Common myeloid progenitor, CD34-positive (primary cell): ENCODE measurements around the gene KCNMA1.

Experiments used
- CTCF ChIA-PET: fragments of 350-600 bp; sonication (Branson Sonifier 250); formaldehyde crosslinking; loops from one replicate; lab custom pipeline; 2021; ENCODE audit warnings: antibody characterized with exemption; lab: Charles Lee
- POLR2A ChIA-PET: fragments of 350-600 bp; sonication (Branson Sonifier 250); formaldehyde crosslinking; loops from one replicate; lab custom pipeline; 2021; ENCODE audit warnings: antibody characterized with exemption; lab: Charles Lee
- DNase-seq, 3 donors: peaks; one replicate each; pipeline versions ENCODE4 v3.0.0 to v3.0.0-alpha.2; 2013
- H3K27ac ChIP-seq, 2 experiments: 1 replicate in 1 of 2; 2 replicates in 1 of 2; pipeline ENCODE4 v1.7.0; 2013; ENCODE audit warnings: inconsistent platforms in 2 of 2, low read length in 2 of 2, mild to moderate bottlenecking in 2 of 2, low read depth in 1 of 2, moderate library complexity in 1 of 2; ENCODE audit not compliant: severe bottlenecking in 2 of 2, insufficient read depth in 1 of 2, poor library complexity in 1 of 2
- H3K27me3 ChIP-seq, 5 experiments: replicated peaks in 2 of 5; 1 replicate in 3 of 5; 2 replicates in 2 of 5; pipeline versions ENCODE4 v1.6.1 to v1.7.0; 2013; ENCODE audit warnings: low read length in 4 of 5, mild to moderate bottlenecking in 2 of 5, moderate library complexity in 2 of 5, inconsistent platforms in 1 of 5; ENCODE audit not compliant: insufficient read depth in 5 of 5, control insufficient read depth in 4 of 5
- H3K36me3 ChIP-seq, 4 experiments: 1 replicate in 2 of 4; 2 replicates in 2 of 4; pipeline versions ENCODE4 v1.6.1 to v1.7.0; 2013; ENCODE audit warnings: low read length in 3 of 4, control low read depth in 1 of 4, mild to moderate bottlenecking in 1 of 4; ENCODE audit not compliant: control insufficient read depth in 4 of 4, insufficient read depth in 4 of 4
- H3K4me1 ChIP-seq, 4 experiments: 1 replicate in 3 of 4; 2 replicates in 1 of 4; pipeline versions ENCODE4 v1.6.1 to v1.7.1; 2013; ENCODE audit warnings: low read length in 3 of 4, mild to moderate bottlenecking in 3 of 4, control low read depth in 1 of 4, inconsistent platforms in 1 of 4, moderate library complexity in 1 of 4; ENCODE audit not compliant: control insufficient read depth in 4 of 4, insufficient read depth in 4 of 4; ENCODE audit errors: control extremely low read depth in 1 of 4
- H3K4me3 ChIP-seq, 7 experiments: 1 replicate in 4 of 7; 2 replicates in 3 of 7; pipeline versions ENCODE4 v1.5.1 to v1.7.0; 2013; ENCODE audit warnings: mild to moderate bottlenecking in 7 of 7, low read length in 6 of 7, moderate library complexity in 6 of 7, inconsistent platforms in 2 of 7, low read depth in 2 of 7, control low read depth in 1 of 7; ENCODE audit not compliant: insufficient read depth in 4 of 7, control insufficient read depth in 1 of 7; ENCODE audit errors: extremely low read depth in 1 of 7
- H3K9me3 ChIP-seq, 5 experiments: 1 replicate in 4 of 5; 2 replicates in 1 of 5; pipeline versions ENCODE4 v1.6.1 to v1.7.1; 2013; ENCODE audit warnings: low read length in 4 of 5, mild to moderate bottlenecking in 2 of 5, inconsistent platforms in 1 of 5, low read depth in 1 of 5, moderate library complexity in 1 of 5; ENCODE audit not compliant: control insufficient read depth in 4 of 5, insufficient read depth in 2 of 5; ENCODE audit errors: control extremely low read depth in 1 of 5
- WGBS: methylation state at CpG from one replicate; pipeline ENCODE4 v1.1.5; 2013; ENCODE audit not compliant: insufficient coverage; 5-methylcytosine and 5-hydroxymethylcytosine counted together

Gene KCNMA1

DNA sequence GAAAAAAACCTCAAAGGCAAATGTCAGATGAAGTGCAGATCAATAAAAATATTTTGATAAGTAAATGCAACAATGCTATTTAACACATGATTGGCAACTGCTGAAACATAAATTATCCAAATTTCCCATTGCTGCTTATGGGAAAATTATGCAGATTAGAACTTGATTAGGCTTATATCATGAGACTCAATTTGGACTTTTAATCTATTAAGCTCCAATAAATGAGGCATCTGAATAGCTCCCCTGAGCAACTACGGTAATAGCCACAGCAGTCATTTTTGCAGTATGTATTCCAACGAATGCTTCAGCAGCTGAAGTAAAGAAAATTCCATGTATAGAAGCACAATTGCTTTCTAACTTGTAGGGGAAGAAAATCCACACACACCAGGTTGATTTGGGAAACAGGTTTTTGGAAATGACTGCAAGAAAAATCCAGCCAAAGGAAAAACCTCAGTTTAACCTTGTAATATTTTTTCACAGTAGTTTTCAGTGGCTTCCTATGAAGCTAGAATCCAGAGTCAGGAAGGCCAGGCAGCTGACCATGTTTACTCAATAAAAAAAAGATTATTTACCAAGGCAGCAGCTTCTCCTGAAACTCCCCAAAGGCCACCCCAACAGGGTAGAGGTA, 716.1 kb downstream of the KCNMA1 start:
- Histone ChIP-seq H3K27me3 (no peaks in the 10 kb centered on the region), H3K36me3 (no peaks in the 10 kb centered on the region), H3K27ac (no peak overlapping the region), H3K9me3 (no peaks in the 10 kb centered on the region), H3K4me1 (no peaks in the 10 kb centered on the region), H3K4me3 (no peak overlapping the region)
- CTCF ChIA-PET, result no interaction called here
- no peak for DNase-seq
- 92% methylated on average over 2 of the region's 2 CpGs for WGBS
- POLR2A ChIA-PET, result no interaction called here

DNA sequence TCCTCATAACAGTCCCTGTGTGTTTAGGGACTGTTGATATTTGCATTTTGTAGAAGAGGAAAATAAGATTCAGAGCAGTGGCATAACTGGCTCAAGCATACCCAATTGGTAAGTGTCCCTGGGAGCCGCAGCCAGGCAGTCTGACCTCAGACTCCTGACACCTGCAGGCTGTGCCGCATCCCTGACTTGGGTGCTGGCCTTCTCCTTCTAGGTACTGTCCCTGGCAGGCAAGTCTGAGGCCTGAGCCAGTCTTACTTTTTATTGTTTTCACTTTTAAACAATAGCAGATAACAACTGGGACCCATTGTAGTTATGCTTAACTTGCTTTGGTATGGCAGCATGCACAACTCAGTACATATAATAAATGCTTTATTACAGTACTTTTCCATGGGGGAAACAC, 717.0 kb downstream of the KCNMA1 start:
- H3K27me3 ChIP-seq, result no peaks in the 10 kb centered on the region
- H3K36me3 ChIP-seq, result no peaks in the 10 kb centered on the region
- 100% methylated on average over 2 of the region's 2 CpGs for WGBS
- CTCF ChIA-PET, result no interaction called here
- no peaks in the 10 kb centered on the region for H3K9me3 ChIP-seq
- no peaks in the 10 kb centered on the region for H3K4me1 ChIP-seq
- POLR2A ChIA-PET, result no interaction called here
- no peak overlapping the region for H3K4me3 ChIP-seq
- DNase-seq, result no peak
- no peak overlapping the region for H3K27ac ChIP-seq

DNA sequence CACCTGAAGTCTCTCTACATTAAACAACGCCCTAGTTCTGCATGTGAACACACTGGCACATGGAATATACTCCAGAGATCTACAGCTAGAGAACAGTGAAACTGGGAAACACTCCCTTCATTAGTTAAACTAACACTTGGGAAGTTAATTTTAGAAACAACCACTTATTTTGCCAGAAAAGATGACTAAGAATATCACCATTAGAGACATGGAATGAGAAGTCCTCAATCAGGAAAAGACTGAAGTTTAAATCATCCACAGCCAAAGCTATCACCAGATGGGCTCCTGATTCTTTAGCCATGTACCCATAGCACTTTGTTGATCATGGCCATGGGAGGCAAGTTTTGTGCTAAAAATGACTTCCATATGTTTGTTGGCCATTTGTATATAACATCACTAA, 719.5 kb downstream of the KCNMA1 start:
- no peak for DNase-seq
- H3K36me3 ChIP-seq, result no peaks in the 10 kb centered on the region
- H3K4me1 ChIP-seq, result no peaks in the 10 kb centered on the region
- CTCF ChIA-PET, result no interaction called here
- 100% methylated on average over 1 of the region's 1 CpG for WGBS
- no peak overlapping the region for H3K27ac ChIP-seq
- H3K4me3 ChIP-seq, result no peak overlapping the region
- no peaks in the 10 kb centered on the region for H3K9me3 ChIP-seq
- POLR2A ChIA-PET, result no interaction called here
- H3K27me3 ChIP-seq, result peaks cover 0 to 2% (median 0%) of the 10 kb centered on the region in 5 experiments

DNA sequence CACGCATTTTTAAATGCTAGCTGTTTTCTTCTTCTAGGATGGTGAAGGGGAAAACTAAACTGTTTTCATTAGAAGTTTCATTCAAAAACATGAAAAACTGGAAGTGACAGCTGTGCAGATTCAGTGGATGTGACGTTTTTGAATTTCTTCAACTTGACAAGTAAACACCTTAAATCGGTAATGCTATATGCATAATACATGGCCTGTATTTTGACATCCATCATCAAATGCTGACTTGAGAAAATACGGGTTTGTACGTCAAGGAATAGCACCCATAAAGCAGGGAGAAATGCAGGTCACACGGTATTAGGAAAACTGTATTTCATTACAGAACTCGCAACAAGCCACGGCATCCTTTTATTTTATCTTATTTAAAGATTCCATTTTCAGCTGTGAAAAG, 720.5 kb downstream of the KCNMA1 start:
- no peak overlapping the region for H3K4me3 ChIP-seq
- H3K9me3 ChIP-seq, result no peaks in the 10 kb centered on the region
- POLR2A ChIA-PET, result no interaction called here
- H3K36me3 ChIP-seq, result no peaks in the 10 kb centered on the region
- H3K27me3 ChIP-seq, result peaks cover 0 to 2% (median 0%) of the 10 kb centered on the region in 5 experiments
- DNase-seq, result no peak
- CTCF ChIA-PET, result interaction anchor here (0.8 kb wide), 1 partner anchor 54 kb away, joined by 3 read pairs; no protein-coding TSS in a partner anchor
- H3K27ac ChIP-seq, result no peak overlapping the region
- 98% methylated on average over 6 of the region's 8 CpGs for WGBS
- no peaks in the 10 kb centered on the region for H3K4me1 ChIP-seq

DNA sequence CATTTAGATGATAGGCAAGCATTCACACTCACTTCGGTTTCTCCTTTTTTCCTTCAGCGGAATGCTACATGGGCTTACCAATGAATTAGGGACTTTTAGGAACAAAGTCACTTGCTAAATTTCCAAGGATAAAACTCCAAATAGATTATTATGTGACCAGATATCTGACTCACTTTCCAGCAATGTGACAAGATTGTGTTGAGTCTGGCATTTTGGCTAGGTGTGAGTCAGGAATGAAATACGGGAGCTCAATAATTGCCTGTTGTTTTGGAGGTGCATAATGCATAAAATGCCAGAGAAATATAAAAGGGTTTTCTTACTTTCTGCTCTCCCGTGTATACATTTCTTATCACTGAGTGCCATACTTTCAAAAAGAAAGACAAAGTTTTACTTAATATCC, 721.1 kb downstream of the KCNMA1 start:
- no peaks in the 10 kb centered on the region for H3K36me3 ChIP-seq
- no peak for DNase-seq
- POLR2A ChIA-PET, result no interaction called here
- no peak overlapping the region for H3K27ac ChIP-seq
- WGBS, result 86% methylated on average over 1 of the region's 4 CpGs
- no peaks in the 10 kb centered on the region for H3K4me1 ChIP-seq
- CTCF ChIA-PET, result interaction anchor here (0.8 kb wide), 1 partner anchor 54 kb away, joined by 3 read pairs; no protein-coding TSS in a partner anchor
- H3K4me3 ChIP-seq, result no peak overlapping the region
- no peaks in the 10 kb centered on the region for H3K9me3 ChIP-seq
- H3K27me3 ChIP-seq, result peaks cover 0 to 2% (median 0%) of the 10 kb centered on the region in 5 experiments

DNA sequence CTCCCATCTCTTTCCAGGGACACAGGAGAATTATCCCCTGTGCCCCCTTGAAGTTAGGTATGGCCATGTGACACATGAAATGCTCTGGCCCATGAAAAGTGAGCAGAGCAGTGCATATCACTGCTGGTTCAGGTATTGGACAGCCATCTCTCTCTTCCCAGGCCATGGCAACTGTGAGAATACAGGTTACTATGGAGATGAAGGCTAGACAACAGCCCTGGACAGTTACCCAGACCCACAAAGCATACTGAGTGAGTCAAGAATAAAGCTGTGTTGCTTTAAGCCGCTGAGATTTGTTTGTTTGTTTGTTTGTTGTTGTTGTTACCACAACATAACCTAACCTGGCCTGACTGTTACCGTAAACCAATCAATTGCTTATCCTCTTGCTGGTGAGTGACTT, 722.3 kb downstream of the KCNMA1 start:
- Histone ChIP-seq H3K4me1 (no peaks in the 10 kb centered on the region), H3K4me3 (no peak overlapping the region), H3K9me3 (no peaks in the 10 kb centered on the region), H3K27me3 (peaks cover 0 to 2% (median 0%) of the 10 kb centered on the region in 5 experiments), H3K27ac (no peak overlapping the region), H3K36me3 (no peaks in the 10 kb centered on the region)
- POLR2A ChIA-PET, result no interaction called here
- CTCF ChIA-PET, result no interaction called here
- WGBS, result 100% methylated on average over 1 of the region's 2 CpGs
- no peak for DNase-seq

DNA sequence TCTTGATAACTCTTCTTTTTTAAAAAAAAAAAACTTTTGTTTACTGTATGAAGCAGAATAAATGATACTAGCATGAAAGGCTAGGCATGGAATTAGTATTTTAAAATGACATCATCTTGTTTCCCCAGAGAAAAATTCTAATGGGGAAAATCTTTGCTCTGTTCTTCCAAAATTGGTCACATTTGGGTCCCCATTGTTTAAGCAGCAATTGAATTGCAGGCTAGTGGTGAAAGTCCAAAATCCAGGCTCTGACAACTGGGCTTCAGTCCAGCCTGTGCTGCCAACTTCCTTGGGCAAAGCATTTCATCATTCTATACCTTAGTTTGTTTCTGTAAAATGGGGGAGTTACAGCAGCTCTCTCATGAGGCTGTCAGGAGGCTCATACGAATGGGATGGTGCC, 726.4 kb downstream of the KCNMA1 start:
- ChIA-PET CTCF (no interaction called here), POLR2A (no interaction called here)
- Histone ChIP-seq H3K4me3 (no peak overlapping the region), H3K27ac (no peak overlapping the region), H3K27me3 (peaks cover 0 to 2% (median 0%) of the 10 kb centered on the region in 5 experiments), H3K9me3 (no peaks in the 10 kb centered on the region), H3K4me1 (no peaks in the 10 kb centered on the region), H3K36me3 (no peaks in the 10 kb centered on the region)
- DNase-seq, result no peak
- WGBS, result 100% methylated on average over 1 of the region's 1 CpG
